GM21528 (cell line): Measurements from ENCODE around the gene TGFB2.

Source experiments
- ATAC-seq: cut with Tn5 transposase; IDR thresholded peaks from one replicate; pipeline ENCODE4 v1.9.1; 2021; ENCODE audit warnings: mild to moderate bottlenecking, moderate library complexity; ENCODE audit not compliant: unreplicated experiment, low FRiP score

Gene TGFB2

DNA sequence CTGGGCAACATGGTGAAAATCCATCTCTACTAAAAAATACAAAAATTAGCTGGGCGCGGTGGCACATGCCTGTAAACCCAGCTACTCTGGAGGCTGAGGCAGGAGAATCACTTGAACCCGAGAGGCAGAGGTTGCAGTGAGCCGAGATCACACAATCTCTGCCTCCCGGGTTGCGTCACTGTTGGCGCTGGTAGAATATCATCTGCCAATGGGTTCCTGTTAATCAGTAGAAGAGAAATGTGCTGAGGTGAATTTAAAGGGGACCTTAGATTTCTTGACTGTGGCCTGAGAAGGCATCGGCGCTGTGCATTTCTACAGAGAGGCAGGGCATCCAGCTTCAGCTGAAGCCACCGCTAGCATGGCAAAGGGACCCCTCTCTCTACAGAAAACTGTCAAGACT lies 68.0 kb downstream of the TGFB2 start:
- no peak for ATAC-seq

DNA sequence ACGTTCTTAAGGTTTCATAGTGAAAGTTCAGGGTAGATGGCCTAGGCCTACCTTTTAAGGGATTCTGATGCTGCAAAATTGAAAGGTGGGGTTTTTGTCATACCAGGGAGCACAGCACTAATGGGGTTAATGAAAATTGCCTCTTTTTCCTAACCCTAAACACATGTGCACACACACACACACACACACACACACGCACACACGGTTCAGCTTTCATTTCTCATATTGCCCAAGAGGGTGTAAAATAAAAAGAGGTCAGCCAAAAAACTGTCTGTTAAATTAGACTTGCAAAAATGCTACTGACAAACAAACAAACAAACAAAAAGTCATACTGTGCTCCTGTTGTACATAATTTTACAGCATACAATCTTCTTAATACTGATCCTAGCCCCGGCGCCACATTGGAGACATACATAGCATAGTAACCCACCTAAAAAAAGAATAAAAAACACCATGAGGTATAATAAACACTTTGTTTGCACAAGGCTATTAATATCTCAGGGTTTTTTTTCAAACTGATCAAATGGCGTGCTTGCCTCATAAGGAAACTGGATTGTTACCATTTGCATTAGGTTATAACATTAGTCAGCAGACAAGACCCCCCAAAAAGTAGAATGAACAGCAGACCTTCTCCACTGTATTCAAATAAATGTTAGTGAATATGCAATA lies 69.1 kb downstream of the TGFB2 start:
- ATAC-seq = no peak

DNA sequence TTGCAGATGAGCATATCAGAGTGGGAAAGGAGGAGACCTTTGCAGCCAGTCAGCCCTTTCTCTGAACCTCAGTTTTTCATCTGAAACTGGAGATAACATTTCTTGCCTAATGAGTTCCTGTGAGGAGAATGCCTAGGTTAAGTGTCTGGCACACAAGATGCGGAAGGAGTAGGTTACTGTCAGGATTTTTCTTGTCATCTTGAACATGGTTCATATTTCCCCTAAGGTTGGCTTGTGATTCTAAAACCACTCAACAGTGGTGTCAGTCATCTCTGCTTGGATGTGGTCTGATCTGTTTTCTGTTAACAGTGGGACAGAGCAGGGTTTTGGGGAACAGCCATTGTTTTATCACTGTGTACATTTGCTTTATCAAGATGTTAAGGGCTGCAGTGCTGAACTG lies 70.6 kb downstream of the TGFB2 start:
- no peak for ATAC-seq

DNA sequence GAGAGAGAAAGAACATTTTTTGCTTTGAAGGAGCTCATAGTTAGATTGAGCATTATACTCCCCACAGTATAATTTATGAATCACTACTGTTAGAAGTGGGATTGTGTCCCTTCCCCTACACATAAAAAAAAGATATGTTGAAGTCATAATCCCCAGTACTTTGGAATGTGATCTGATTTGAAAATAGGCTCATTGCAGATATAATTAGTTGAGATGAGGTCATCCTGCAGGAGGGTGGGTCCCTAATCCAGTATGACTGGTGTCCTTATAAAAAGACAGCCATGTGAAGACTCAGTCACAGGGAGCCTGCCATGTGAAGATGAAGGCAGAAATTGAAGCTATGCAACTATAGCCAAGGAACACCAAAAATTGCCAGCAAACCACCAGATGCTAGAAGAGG lies 76.4 kb downstream of the TGFB2 start:
- no peak for ATAC-seq

DNA sequence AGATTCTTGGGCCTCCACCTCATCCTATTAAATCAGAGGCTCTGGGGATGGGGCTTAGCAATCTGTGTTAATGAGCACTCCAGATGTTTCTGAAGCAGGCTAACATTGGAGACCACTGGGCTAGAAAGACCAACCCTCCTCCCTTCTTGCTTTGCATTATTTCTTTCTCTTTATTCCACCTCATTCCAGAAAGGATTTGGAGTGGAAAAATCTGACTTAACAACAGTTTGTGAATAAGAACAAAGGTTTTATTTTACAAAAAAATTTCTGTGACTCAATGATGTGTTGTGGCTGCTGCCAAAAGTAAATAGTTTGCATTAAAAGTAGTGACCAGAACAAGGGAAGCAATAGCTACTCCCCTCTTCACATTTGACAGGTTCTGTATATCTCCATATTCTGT lies 79.4 kb downstream of the TGFB2 start:
- no peak for ATAC-seq

DNA sequence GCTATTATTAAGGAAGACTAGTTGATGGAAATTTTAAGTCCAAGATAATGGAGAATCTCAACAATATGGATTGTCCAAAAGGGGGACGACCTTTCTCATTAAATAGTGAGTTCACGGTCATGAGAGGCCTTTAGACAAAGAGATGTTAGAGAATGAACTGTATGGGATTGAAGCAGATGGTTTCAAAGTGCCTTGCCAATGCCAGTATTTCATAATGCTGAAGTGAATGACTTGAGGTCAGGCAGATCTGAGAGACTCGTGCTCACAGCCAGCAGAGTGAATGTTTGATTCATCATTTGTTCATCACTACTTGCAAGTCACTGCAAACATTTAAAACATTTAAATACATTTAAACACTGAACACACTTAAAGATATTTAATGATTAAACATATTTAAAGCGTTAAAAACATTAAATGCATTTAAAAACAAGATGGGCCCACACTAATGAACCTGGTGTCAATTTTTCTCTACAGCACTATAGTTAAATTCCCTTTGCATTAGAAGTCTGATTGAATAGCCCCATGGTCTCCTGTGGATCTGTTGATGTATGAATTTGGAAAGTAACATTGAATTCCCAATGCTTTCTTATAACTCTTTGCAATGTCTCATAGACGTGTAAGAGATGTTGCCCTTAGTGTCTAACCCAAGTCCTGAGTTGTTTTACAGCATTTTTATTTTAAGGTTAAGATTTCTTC lies 80.7 kb downstream of the TGFB2 start:
- ATAC-seq = no peak

DNA sequence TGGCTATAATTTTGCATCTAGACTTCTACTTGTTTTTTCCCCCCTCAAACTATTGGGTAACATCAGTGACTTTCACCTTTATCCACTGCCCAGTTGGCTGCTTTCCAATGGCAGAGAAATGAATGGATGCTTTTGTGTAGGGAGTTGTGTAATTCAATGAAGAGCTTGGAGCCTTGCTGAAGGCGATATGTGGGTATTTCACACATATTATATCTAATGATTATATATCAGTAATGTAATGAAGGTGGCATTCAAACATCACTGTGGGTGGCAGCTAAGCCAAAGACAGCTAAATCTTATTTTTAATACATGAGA lies 81.2 kb downstream of the TGFB2 start:
- ATAC-seq = no peak

DNA sequence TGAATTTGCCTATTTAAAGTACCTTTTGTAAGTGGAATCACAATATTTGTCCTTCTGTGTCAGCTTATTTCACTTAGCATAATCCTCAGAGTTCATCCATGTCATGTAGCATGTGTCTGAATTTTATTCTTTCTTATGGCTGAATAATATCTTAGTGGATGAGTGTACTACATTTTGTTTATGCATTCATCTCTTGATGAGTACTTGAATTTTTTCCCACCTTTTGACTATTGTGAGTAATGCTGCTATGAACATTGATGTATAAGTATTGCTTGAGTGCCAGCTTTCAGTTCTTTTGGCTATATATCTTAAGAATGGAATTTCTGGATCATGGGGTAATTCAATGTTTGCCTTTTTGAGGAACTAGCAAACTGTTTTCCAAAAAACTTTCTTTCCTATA lies 84.2 kb downstream of the TGFB2 start:
- ATAC-seq = no peak

DNA sequence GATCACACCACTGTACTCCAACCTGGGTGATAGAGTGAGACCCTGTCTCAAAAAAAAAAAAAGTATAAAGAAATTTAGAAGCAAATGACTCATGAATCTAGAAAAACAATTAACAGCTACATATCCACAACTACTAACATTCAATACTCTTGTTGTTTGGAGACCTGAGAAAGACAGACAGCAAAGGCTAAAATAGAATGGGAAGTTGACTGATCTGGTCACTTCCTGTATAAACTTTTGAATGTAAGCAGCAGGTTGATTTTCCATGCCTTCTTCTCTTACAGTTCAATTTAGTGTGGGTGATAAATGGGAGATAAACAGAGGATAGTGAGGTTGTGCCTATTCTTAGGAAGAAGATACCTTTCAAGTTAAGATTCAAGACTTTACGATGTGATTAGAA lies 85.2 kb downstream of the TGFB2 start:
- no peak for ATAC-seq

DNA sequence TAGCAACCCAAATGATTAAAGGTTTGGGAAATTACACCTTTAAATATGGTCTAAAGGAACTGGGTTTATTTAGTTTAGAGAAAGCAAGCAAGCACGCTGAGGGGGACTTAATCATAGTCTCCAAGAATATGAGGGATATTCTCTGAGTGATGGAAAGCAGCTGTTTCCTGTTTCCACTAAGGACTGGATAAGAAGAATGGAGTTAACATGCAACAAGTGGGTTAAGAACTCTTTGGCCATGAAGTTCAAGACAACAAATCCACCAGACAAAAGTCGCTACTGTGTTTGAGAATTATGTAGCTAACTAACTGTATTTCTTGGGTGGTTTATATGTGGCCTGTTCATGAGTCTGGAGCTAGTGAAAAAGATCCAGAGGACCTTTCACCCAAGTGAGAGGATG lies 85.7 kb downstream of the TGFB2 start:
- no peak for ATAC-seq

DNA sequence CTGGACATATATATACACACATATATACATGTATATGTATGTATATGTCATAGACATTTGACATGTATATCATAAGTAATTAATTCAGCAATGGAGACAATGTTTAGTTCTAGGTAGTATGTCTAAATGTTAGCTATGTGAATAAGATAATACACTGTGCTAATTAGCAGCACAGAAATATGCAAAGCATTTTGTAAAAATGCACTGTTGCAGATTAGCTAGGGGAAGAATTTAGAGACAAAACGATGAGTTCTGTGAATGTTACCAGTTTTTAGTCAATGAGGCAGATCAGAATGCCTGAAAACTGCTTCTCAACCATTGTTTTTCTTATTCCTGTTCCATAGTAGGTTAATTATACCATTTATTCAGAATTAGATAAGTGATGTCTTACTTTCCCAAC lies 86.3 kb downstream of the TGFB2 start:
- ATAC-seq = no peak

DNA sequence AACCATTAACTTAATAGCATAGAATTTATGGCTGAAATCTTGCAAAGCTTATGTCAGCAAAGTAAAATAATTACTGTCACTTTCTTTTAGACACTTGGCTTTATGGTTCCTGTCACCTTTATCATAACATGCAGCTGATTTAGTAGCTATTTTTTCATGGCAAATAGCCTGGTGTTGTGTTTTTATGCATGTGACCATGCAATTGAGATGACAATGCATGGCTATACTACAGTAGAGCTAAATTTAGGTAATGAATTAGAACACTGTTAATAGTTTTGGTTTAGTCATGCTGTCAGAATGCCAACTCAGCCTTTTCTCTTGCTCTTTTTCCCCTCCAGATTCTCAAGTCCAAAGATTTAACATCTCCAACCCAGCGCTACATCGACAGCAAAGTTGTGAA lies 88.6 kb downstream of the TGFB2 start:
- no peak for ATAC-seq

DNA sequence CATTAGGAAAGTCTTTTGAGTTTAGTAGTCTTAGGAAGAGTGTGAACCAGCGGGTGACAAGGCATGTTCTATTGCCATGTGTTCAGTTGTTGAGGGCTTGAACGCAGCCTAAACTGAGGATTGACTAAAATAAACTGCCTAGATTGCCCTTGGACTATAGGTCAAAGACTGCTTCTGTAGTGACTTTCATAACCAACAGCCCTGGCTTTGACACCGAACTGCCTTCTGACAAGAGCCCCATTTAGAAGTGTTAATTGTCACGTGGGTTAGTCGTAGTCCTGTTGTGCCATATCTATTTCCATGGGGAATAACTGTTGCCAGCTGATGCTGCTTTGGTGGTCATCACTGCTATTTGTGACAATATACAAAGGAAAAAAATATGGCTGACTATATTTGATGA lies 90.4 kb downstream of the TGFB2 start:
- no peak for ATAC-seq

DNA sequence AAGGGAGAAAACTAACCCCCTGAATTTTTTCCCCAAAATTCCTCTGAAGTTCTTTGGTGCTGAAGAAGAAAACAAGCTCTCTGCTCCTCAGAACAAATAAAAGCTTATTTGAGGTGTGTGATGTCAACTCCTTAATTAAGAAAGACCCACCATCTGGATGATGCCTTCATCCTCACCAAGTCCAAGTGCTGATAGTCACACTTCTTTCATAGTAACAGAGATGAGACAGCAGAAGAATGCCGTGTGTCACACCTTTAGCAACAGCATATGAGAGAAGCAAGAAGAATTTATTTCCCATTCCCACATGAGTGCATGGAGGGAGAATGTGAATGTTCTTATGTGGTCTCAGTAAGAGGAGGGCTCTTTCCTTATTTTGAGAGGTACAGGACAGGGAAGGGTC lies 91.2 kb downstream of the TGFB2 start:
- ATAC-seq = no peak

DNA sequence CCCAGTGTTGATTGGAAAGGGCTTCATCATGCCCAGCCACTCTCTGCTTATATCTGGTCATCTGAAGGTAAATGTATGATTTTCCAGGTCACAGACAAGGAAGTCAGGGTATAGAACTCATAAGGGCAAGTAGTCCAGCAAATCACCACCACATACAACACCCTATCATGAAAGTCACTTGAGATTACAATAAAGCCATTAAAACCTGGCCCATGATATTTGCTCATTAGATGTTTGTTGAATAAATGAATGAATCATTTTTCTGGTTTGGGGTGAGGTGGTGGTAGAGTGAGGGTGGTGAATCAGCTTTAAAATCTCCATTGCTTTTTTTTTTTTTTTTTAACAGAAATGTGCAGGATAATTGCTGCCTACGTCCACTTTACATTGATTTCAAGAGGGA lies 91.9 kb downstream of the TGFB2 start:
- ATAC-seq = no peak

DNA sequence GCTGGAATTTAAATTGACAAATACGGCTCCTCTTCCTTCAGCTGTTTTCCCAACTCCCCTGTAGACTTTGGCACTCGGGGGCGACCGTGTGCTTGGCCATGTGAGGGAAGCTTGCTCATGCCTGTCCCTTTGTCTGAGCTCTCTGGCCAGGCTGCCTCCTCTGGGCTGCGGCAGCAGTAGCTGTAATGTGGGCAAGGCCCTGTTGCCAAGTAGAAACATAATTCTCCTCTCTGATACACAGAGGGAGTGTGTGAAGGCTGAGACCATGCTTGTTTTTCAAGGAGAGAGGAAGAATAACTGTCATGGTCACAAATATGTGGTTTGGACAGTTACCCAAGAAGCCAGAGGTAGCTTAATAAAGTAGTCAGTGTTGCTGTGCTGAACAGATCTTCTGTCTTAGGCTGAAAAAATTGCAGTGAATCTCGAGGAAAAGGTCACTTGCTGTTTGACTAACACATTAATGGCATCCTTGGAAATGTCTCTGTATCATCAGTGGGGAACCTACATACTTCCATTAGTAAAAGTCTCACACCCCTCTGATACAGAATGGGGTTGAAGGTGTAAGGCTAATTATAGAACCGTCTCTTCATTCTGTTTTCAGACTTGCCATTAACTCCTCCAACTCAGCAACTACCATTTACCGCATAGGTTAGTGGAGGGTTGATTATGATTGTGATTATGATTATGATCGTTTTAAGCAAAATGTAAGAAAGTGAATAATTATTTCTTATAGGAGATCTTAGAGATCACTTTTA lies 94.6 kb downstream of the TGFB2 start:
- no peak for ATAC-seq

DNA sequence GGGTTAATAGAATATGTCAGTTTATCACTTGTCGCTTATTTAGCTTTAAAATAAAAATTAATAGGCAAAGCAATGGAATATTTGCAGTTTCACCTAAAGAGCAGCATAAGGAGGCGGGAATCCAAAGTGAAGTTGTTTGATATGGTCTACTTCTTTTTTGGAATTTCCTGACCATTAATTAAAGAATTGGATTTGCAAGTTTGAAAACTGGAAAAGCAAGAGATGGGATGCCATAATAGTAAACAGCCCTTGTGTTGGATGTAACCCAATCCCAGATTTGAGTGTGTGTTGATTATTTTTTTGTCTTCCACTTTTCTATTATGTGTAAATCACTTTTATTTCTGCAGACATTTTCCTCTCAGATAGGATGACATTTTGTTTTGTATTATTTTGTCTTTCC lies 98.1 kb downstream of the TGFB2 start:
- ATAC-seq = no peak

DNA sequence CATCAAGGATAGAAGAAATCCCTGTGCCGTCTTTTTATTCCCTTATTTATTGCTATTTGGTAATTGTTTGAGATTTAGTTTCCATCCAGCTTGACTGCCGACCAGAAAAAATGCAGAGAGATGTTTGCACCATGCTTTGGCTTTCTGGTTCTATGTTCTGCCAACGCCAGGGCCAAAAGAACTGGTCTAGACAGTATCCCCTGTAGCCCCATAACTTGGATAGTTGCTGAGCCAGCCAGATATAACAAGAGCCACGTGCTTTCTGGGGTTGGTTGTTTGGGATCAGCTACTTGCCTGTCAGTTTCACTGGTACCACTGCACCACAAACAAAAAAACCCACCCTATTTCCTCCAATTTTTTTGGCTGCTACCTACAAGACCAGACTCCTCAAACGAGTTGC lies 99.0 kb downstream of the TGFB2 start:
- no peak for ATAC-seq

DNA sequence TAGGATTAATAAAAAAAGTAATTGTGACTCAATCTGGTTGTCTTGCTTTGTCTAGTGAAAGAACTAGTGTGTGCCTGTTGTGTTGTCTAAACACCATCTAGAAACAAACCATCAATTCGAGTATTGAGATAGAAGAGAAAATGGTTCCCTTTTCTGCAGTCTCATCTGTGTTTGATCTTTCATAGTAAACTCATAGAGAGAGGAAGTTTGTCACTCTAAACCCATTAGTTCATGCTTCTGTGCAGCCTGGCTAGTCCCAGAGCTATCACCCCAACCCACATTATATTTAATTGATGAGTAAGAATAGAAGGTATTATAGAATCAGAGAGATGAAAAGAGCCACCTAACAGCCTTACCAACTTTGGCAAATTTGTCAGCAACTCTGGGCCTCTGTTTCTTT lies 99.5 kb downstream of the TGFB2 start:
- ATAC-seq = no peak

DNA sequence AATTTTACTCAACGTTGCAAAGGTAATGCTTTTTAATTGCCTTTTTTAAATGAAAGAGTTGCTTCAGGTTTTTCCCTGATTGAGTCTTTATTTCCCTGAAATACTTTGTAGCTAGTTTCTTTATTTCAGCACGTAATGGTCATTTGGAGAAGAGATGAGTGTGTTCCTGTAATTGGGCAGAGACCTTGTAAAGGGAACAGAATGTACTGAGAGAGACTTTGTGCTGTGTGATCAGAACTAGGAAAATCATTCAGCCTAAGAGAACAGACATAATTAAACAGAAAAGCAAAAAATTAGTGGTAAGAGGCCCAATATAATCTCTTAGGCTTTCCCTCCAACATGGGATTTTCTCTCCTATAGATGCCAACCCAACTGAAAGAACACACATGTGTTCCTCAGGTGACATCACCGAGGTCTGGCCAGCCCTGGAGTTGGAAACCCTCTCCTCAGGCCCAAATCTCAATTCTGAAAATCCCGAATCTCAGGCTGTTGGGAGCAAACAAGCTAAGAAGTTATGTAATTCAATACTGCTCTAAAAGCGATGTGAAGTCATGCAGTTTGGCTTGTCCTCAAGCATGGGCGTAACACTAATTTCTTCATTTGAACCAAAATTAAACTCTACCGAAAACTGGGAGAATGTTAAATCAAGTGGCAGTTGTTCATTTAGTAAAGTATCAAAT lies 102.0 kb downstream of the TGFB2 start:
- ATAC-seq = no peak

DNA sequence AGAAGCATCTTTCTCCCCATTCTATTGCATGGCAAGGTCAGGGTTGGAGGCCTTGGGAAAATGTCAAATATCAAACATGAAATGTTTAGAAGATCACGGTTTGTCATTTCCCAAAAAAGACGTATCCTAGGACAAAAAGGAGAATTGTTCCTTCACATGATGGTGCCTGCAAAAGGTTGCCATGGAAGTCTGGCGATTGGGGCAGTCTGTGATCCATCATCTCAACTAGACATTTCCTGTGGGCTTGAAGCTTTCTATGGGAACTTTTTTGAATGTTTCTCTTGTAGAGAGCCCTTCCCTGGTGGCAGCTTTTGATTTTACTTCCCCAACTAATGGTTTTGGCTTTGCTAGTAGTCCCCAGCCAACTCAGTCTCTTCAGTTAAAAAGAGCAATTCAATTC lies 106.3 kb downstream of the TGFB2 start:
- no peak for ATAC-seq
